Endothelial cell of umbilical vein (primary cell): ENCODE data around the gene NTNG1.

Source experiments
- EZH2 ChIP-seq: IDR thresholded peaks from 2 replicates; pipeline ENCODE4 v1.6.1; 2012; ENCODE audit warnings: borderline replicate concordance, low read depth, mild to moderate bottlenecking, moderate library complexity, low read length, inconsistent platforms; ENCODE audit not compliant: severe bottlenecking
- GATA2 ChIP-seq: IDR thresholded peaks from 2 replicates; pipeline ENCODE4 v1.7.0; 2011; ENCODE audit warnings: low read depth, mild to moderate bottlenecking, moderate library complexity, mixed read lengths, low read length; ENCODE audit not compliant: insufficient read length, insufficient read depth
- JUN ChIP-seq: IDR thresholded peaks from 2 replicates; pipeline ENCODE4 v1.6.1; 2011; ENCODE audit warnings: borderline replicate concordance, low read depth; ENCODE audit not compliant: insufficient read length, insufficient read depth
- MAX ChIP-seq: IDR thresholded peaks from 2 replicates; pipeline ENCODE4 v1.6.1; 2011; ENCODE audit not compliant: insufficient read depth, insufficient read length
- MYC ChIP-seq: IDR thresholded peaks from one replicate; pipeline ENCODE4 v1.6.1; 2011; ENCODE audit warnings: mild to moderate bottlenecking, low read depth, low read length
- POLR2A ChIP-seq: IDR thresholded peaks from 2 replicates; pipeline ENCODE4 v1.6.1; 2012; ENCODE audit warnings: low read depth, mild to moderate bottlenecking, control low read depth, low read length
- POLR2AphosphoS5 ChIP-seq: IDR thresholded peaks from 2 replicates; pipeline ENCODE4 v1.6.1; 2012; ENCODE audit warnings: low read depth, mild to moderate bottlenecking, control low read depth, low read length, moderate library complexity; ENCODE audit not compliant: insufficient read depth
- TF ChIP-seq, protein P1 (sequence below), 2 donors: IDR thresholded peaks; 1 replicate in 1 of 2; 2 replicates in 1 of 2; pipeline ENCODE4 v1.5.1; 2011; ENCODE audit warnings: low read length in 2 of 2, mild to moderate bottlenecking in 2 of 2, moderate library complexity in 2 of 2, control low read depth in 1 of 2, inconsistent platforms in 1 of 2, low read depth in 1 of 2; ENCODE audit not compliant: insufficient read depth in 1 of 2; ENCODE audit errors: extremely low read depth in 1 of 2

GRCh38 chr1:107277022-107277421 lies 136.2 kb downstream of the NTNG1 start:
- TF ChIP-seq, protein P1, sequence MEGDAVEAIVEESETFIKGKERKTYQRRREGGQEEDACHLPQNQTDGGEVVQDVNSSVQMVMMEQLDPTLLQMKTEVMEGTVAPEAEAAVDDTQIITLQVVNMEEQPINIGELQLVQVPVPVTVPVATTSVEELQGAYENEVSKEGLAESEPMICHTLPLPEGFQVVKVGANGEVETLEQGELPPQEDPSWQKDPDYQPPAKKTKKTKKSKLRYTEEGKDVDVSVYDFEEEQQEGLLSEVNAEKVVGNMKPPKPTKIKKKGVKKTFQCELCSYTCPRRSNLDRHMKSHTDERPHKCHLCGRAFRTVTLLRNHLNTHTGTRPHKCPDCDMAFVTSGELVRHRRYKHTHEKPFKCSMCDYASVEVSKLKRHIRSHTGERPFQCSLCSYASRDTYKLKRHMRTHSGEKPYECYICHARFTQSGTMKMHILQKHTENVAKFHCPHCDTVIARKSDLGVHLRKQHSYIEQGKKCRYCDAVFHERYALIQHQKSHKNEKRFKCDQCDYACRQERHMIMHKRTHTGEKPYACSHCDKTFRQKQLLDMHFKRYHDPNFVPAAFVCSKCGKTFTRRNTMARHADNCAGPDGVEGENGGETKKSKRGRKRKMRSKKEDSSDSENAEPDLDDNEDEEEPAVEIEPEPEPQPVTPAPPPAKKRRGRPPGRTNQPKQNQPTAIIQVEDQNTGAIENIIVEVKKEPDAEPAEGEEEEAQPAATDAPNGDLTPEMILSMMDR (IDR thresholded peaks at IDR 0.05; ENCODE audit: extremely low read depth in 1 of 2, insufficient read depth in 1 of 2, low read depth in 1 of 2, low read length in 2 of 2): peak in 1 of 2 donors; percentile 28
- TF ChIP-seq POLR2A (no peak), POLR2AphosphoS5 (no peak), EZH2 (no peak), MYC (no peak), MAX (no peak), JUN (no peak), GATA2 (no peak)
